A172 (cell line): Measurements from ENCODE around the gene VDR. TPM values are rescaled to one million over a fixed set of nuclear protein-coding genes. Genes with fewer than 3 reads are reported as not detected.
A peak's percentile ranks its signal among the peaks of the same experiment; 100 is the strongest.

Experiments used
- DNase-seq: peaks from one replicate; pipeline ENCODE4 v3.0.0-alpha.2; 2015; ENCODE audit warnings: low spot score
- total RNA-seq: library from RNA; depleted of rRNA; stranded (reverse); fragments of >200 nt; shearing (Covaris generic); gene quantifications from 2 replicates; pipeline ENCODE4 v1.2.3, GENCODE V29; 2014

The VDR gene
- total RNA-seq, 1 experiment from 2014 or later, result 2.5 TPM

DNA sequence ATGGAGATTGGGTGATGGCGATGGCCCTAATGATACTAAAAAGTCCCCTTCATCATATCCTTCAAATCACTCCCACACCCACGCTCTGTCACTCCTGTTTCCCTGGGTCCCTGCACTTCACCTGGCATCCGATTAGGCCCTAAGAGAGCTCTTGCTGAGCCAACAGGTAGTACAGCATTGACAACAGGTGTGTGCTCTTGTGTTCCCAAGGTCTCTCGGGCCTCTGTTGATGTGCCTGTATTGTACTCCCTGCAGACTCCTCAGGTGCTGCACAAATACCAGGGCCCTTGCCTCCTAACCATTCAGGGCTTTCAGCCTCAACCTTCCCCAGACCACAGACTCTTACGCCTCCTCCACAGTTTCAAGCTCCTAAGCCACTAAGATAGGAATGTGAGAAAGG, 25.8 kb upstream of the VDR start:
- no peak for DNase-seq

GRCh38 chr12:47927346-47927745, 22.6 kb upstream of the VDR start:
- DNase-seq, result no peak

DNA sequence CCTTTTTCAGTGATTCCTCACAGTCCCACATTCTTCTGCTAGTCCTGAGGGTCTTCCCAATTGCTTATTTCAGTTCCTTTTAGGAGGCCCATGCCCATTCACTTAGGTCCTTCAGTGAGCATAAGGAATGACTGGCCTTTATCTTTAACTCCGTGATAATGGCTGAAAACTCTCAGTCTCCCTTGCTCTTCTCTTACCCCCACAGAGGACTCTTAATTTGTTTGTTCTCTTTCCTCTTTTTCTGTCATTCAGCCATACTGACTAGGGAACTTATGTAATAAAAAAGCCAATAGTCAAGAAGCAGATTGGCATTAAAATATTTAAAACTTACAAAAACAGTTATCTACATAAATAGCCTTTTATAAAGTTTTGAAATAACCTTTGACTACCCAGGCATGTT, 17.1 kb upstream of the VDR start:
- DNase-seq, result no peak

DNA sequence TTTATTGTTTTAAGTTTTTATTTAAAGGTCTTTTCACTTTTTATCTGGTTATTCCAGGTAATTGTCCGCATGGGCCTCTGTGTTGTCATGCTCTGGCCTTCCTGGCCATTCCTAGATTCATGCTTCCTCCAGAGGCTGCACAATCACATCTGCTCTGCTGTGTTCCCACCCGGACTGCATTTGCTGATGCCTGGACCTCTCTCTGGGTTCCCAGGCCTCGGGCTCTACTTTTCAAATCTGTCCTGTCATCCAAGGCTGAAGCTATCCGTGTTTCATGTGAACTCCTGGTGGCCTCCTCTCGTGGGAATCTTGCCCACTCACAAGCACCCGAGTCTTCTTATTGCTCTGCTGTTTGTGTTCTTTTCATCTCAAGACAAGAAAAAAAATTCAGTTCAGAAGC, 16.1 kb upstream of the VDR start:
- no peak for DNase-seq

- no peak for DNase-seq
Observed at GRCh38 chr12:47913081-47913480, 8.3 kb upstream of the VDR start.

- no peak for DNase-seq
Observed at GRCh38 chr12:47912556-47912955, 7.8 kb upstream of the VDR start.

- DNase-seq, result no peak
Observed at GRCh38 chr12:47910981-47911380, 6.2 kb upstream of the VDR start.

DNA sequence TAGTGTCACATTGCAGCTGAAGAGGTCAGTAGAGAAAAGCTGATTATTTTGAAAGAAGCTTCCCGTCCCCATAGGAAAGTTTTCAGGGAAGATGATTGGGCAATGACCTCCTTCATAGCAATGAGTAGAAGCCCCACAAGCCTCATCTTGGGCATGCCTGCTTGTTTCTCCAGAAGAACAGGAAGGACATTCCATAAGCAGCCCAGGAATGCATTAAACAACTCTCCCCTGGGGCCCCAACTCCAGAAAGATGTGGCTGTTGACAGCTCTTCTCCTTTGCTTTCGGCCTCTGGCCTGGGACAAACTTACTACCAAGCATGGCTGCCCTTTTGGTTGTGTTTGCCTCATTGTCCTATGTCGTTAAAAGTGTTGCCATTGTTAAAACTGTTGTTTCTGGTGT, 5.7 kb upstream of the VDR start:
- no peak for DNase-seq

GRCh38 chr12:47909839-47910465, 5.2 kb upstream of the VDR start:
- DNase-seq, result no peak

DNA sequence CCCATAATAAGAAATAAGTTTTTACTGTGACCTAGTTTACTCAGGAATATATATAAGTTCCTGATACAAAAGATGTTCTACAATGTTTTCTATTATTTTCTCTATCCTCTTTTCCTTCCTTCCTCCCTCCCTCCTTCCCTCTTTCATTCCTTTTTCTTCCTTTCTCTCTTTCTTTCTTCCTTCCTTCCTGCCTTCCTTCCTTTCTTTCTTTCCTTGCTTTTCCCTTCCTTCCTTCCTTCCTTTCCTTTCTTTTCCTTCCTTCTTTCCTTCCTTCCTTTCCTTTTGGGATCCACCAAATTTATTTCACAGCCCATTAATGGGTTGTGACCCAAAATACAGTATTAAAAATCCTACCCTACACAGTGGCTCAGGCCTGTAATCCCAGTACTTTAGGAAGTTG, 3.9 kb upstream of the VDR start:
- no peak for DNase-seq

DNA sequence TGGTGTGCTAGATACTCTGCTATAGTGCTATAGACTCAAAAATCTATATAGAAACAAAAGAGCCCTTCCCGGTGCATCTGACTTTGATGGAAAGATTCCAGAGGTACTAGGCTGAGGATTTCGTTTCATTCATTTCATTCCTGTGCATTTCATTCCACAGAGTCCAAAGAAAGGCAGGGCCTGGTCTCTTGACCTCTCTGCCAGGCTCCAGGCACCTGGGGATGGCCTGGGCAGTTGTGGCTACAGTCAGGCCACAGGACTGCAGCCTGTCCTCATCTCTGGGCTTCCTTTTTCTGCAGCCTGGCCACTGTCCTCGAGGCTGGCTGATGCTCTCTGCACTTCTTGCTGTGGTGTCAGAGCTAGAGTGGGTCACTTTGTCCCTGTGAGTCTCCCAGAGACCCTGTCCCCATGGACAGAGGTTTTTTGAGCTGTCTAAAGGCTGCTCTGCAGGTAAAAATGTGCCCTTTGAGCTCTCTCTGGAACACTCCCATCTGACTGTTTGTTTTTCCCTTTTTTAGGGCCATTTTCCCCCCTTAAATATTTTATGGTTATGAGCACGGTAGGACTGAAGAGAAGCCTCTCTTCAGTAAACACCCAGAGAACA, 3.2 kb upstream of the VDR start:
- DNase-seq, result no peak

GRCh38 chr12:47903927-47904712, 674 bp downstream of the VDR start:
- peak; percentile 66 for DNase-seq

- DNase-seq, result peak; percentile 30
Observed at GRCh38 chr12:47903151-47903611, 1.6 kb downstream of the VDR start.

- DNase-seq, result no peak
Observed at GRCh38 chr12:47902131-47902639, 2.6 kb downstream of the VDR start.

DNA sequence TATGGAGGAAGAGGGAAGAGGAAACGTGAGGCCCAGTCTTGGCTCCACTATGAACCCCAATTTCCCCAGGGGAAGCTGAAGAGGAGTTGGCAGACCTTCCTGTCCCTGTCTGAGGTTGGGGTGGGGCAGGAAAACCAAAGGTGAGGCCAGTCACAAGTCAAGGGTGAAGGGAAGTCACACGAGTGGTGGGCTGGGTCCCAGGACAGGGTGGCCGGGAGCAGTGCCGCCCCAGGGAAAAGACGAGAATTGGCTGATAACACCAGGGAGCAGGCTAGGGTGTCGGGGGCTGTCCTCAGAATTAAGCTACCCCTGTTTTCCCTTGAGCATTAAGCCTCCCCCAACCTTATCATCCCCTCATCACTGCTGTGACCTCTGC, 3.1 kb downstream of the VDR start:
- no peak for DNase-seq

DNA sequence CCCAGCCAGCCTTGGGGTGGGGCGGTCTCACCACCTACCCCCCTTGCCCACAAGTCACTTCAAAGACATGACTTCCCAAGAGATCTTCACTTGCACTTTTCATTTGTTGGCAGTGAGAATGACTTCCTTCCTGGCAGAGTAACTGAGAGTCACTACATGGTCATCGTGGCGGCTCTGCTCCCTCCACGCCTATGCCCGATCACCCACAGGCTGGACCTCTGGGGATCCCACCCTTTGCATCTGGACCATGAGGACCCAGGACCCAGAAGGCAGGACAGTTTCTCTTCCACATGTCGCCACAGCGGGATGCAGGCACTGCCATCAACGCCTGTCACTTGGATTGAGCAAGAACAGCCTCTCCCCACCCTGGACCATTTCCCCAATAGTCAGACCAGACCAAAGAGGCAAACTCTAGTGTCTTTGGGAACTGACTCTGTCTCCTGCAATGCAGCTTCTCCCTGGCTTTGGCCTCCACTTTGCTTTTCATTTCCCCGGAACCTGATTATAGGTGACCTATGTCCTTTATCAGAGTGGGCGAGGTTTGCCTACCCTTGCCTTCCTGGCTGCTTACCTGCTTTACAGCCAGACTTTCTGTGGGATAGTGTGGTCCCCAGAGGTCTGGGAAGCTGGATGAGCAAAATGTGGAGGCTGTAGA, 3.6 kb downstream of the VDR start:
- no peak for DNase-seq

GRCh38 chr12:47900131-47901062, 4.4 kb downstream of the VDR start:
- DNase-seq, result no peak

- DNase-seq, result no peak
Observed at GRCh38 chr12:47899466-47899865, 5.3 kb downstream of the VDR start.

DNA sequence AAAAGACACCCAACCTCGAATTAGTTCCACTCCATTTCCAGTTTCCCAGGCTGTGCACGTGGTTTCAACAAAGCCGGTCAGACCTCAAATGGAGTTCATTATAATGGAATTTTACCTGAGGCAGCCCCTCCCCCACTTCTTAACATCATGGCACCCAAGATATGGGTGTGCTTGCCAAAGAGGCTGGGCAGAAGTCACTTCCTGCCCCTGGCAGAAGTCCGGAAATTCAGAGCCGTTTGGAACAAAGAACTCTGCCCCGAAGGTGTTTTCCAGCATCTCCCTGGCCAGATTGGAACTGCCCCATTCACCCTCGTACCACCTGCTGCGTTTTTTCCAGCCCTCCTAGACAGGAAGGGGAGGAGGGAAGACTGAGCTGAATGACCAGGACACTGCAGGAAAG, 8.2 kb downstream of the VDR start:
- DNase-seq, result peak; percentile 86

DNA sequence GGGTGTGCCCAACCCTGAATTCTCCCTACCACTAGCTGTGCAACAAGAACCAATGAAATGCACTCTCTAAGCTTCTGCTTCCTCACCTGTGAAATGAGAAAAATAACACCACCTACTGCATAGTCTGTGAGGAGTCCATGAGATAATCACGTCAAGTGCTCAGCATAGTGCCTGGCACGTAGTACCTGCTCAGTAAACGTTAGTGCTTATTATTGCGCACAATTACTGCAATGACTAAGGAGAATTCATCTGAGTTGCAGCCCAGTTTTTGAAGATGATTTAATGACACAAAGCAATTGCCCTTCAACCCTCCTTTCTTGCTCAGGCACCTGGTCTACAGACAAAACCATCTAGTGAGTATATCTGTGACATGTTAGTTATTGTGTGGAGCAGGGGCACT, 8.8 kb downstream of the VDR start:
- DNase-seq, result no peak

DNA sequence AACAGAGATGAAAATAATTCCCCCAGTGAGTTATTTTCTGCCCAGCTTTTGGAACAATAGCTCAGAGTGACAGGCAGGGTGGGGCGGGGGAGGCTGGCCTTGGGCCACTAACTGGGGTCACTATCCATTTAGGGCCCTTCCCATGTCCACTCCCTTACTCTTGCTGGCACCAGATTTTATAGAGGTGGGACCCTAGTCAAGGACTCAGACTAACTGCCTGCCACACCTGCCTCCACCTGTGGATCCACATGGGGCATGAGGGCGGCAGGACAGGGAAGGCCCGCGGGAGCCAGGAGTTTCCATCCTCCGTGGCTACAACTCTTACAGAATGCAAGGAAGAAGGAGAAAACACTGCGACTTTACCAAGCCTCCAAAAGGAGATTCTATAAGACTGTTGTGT, 10.1 kb downstream of the VDR start:
- no peak for DNase-seq
